WERI-Rb-1 (cell line): ENCODE results near the gene GIT2.

ENCODE experiments used
- DNase-seq: peaks from one replicate; pipeline ENCODE4 v3.0.0-alpha.2; 2020
- H3K27ac ChIP-seq: fragments of 250-450 bp; sonication (Bioruptor Pico); 2 replicates; pipeline ENCODE4 v1.5.1; 2020; ENCODE audit warnings: mild to moderate bottlenecking, moderate library complexity
- H3K27me3 ChIP-seq: fragments of 250-450 bp; sonication (Bioruptor Pico); 2 replicates; pipeline ENCODE4 v1.5.1; 2021; ENCODE audit warnings: mild to moderate bottlenecking, low read depth, moderate library complexity; ENCODE audit not compliant: insufficient read depth, severe bottlenecking
- H3K36me3 ChIP-seq: fragments of 250-450 bp; sonication (Bioruptor Pico); 2 replicates; pipeline ENCODE4 v1.5.1; 2020; ENCODE audit warnings: mild to moderate bottlenecking, moderate library complexity
- H3K4me3 ChIP-seq: 2 replicates; pipeline ENCODE4 v1.5.1; 2011; ENCODE audit warnings: low read depth, mild to moderate bottlenecking, control low read depth, low read length
- H3K9me3 ChIP-seq: fragments of 250-450 bp; sonication (Bioruptor Pico); 2 replicates; pipeline ENCODE4 v1.5.1; 2021; ENCODE audit warnings: mild to moderate bottlenecking, moderate library complexity; ENCODE audit not compliant: severe bottlenecking
- CTCF ChIP-seq: IDR thresholded peaks from 2 replicates; pipeline ENCODE4 v1.5.1; 2011; ENCODE audit warnings: low read depth, mild to moderate bottlenecking, control low read depth, inconsistent platforms, low read length

GIT2 gene

DNA sequence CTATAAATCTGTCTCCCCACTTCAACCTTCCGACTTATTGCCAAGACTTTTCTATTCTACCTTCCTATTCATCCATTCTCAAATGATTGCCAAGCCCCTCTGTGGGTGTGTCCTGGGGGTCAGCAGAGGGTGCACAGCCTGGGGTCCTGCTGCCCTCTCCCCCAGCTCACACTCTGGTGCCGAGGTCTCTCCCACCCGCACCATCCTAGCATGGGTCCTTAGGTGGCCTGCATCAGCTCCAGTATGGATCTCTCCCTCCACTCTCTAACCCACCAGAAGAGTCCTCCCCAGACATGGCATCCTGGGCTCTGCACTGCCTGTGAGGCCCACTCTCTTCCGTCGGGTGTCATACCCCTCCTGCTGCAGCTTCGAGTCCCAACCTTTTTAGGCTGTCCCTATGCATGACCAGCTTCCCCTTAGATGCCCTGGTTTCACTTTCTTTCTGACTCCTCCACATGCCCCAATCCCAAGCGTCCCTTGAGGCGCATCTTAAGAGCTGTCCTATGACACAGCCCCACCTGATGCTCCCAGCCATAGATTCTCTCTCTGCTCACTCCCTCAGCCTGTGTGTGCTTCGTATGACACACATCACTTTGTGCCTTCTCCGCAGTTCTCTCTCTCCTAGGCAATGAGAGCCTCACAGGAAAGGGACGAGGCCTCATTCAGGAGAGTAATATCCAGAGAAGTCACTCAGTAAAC lies 43.9 kb downstream of the GIT2 start:
- peaks cover 58% of the 10 kb centered on the region for H3K36me3 ChIP-seq
- no peak overlapping the region for H3K27ac ChIP-seq
- TF ChIP-seq CTCF, result no peak
- H3K27me3 ChIP-seq, result no peaks in the 10 kb centered on the region
- H3K4me3 ChIP-seq, result no peak overlapping the region
- H3K9me3 ChIP-seq, result no peaks in the 10 kb centered on the region
- DNase-seq, result no peak

DNA sequence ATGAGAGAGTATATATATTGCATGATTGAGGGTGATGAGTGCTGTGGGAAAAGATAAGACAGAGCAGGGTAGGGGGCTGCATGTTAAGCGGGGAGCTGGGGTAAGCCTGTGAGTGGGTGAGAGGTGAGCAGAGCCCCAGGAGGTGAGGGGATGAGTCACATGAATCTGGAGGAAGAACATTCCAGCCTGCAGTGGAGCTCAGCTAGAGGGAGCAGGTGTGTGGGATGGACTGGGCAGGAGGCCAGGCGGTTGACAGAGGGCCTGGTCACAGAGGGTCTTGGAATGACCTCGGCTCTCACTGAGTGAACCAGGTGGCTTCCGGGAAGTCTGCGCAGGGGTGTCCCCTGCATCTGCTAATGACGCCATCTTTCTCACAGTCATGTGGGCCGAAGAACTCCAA lies 44.4 kb downstream of the GIT2 start:
- no peaks in the 10 kb centered on the region for H3K27me3 ChIP-seq
- DNase-seq, result no peak
- peaks cover 60% of the 10 kb centered on the region for H3K36me3 ChIP-seq
- H3K9me3 ChIP-seq, result no peaks in the 10 kb centered on the region
- no peak overlapping the region for H3K4me3 ChIP-seq
- TF ChIP-seq CTCF, result no peak
- H3K27ac ChIP-seq, result no peak overlapping the region

DNA sequence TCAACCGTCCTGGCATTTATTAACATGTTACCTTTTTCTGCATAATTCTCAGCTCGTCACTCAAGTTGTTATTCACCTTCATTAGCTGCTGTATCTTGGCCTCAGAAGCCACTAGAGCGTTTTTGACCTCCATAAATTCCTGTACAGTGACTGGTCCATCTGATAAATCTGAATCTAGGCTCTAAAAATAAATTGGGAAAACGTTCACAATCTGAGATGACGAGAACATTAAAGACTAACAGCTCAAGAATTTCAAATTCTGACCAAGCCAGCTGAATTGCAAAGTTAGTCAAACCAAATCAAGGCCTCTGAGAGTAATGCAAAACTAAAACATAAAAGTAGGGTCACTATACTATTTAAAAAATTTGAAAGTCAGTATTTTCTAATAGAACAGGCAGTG lies 45.0 kb downstream of the GIT2 start:
- Histone ChIP-seq H3K4me3 (no peak overlapping the region), H3K27ac (no peak overlapping the region), H3K27me3 (no peaks in the 10 kb centered on the region), H3K9me3 (no peaks in the 10 kb centered on the region), H3K36me3 (peaks cover 60% of the 10 kb centered on the region)
- no peak for DNase-seq
- TF ChIP-seq CTCF, result no peak

DNA sequence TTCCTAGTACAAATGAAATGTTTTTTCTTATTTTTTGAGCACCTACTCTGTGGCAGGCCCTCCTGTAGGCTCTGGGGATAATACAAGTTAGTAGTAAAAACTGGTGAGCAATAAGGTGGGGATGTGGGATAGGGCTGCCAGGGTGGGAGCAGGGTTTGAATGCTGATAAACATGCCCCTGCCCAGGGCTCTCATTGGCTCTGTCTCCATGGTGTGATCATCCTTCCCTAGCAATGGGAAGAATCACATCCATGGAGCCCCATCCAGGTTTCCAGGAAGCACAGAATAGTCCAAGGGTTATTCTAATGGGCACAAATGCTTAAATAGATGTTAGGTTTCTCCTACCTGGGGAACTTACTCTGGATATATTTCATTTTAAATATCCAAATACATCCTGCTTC lies 45.5 kb downstream of the GIT2 start:
- Histone ChIP-seq H3K27ac (no peak overlapping the region), H3K9me3 (no peaks in the 10 kb centered on the region)
- no peak for DNase-seq

GRCh38 chr12:109949089-109949488 lies 47.1 kb downstream of the GIT2 start:
- DNase-seq, result no peak
- no peaks in the 10 kb centered on the region for H3K27me3 ChIP-seq
- H3K9me3 ChIP-seq, result no peaks in the 10 kb centered on the region
- H3K27ac ChIP-seq, result no peak overlapping the region
- TF ChIP-seq CTCF, result no peak
- H3K36me3 ChIP-seq, result peaks cover 53% of the 10 kb centered on the region
- no peak overlapping the region for H3K4me3 ChIP-seq

More for the DNA sequence above, 45.5 kb downstream of the GIT2 start:
- H3K4me3 ChIP-seq, result no peak overlapping the region
- H3K36me3 ChIP-seq, result peaks cover 60% of the 10 kb centered on the region
- H3K27me3 ChIP-seq, result no peaks in the 10 kb centered on the region
- TF ChIP-seq CTCF, result no peak

GRCh38 chr12:109948368-109948767 lies 47.8 kb downstream of the GIT2 start:
- DNase-seq, result no peak
- H3K27ac ChIP-seq, result no peak overlapping the region
- no peaks in the 10 kb centered on the region for H3K9me3 ChIP-seq
- peaks cover 51% of the 10 kb centered on the region for H3K36me3 ChIP-seq
- no peaks in the 10 kb centered on the region for H3K27me3 ChIP-seq
- no peak overlapping the region for H3K4me3 ChIP-seq
- TF ChIP-seq CTCF, result no peak
